ENCODE measurements around the gene GPR3. TPM values are rescaled to one million over a fixed set of nuclear protein-coding genes. Genes with fewer than 3 reads are reported as not detected.

The GPR3 gene
- total and polyA plus RNA-seq, 2 donors from 2014 or later, result 0.38 to 0.77 TPM

- no peak overlapping the region for H3K4me3 ChIP-seq (ENCODE audit: low read length in 3 of 3)
- no peak overlapping the region for H3K9ac ChIP-seq (ENCODE audit: low read length in 3 of 3)
- TF ChIP-seq CTCF (IDR thresholded peaks at IDR 0.05; ENCODE audit: borderline replicate concordance, extremely low read depth, insufficient read depth), result no peak
- intact Hi-C loops (cut with DNase I), result no loop called here
- no peaks in the 10 kb centered on the region for H3K36me3 ChIP-seq (ENCODE audit: control insufficient read depth in 2 of 3, insufficient read depth in 3 of 3, low read length in 3 of 3)
- DNase-seq (no peak), FAIRE-seq (no peak)
- H3K27me3 ChIP-seq (ENCODE audit: control insufficient read depth, insufficient read depth, low read length), result no peaks in the 10 kb centered on the region
- no peak overlapping the region for H3K27ac ChIP-seq (ENCODE audit: low read depth in 2 of 2, low read length in 2 of 2)
- H3K4me1 ChIP-seq (ENCODE audit: control insufficient read depth in 2 of 3, insufficient read depth in 2 of 3, low read depth in 1 of 3, low read length in 3 of 3), result peaks cover 0 to 9% (median 5%) of the 10 kb centered on the region in 3 donors
- no peaks in the 10 kb centered on the region for H3K9me3 ChIP-seq (ENCODE audit: control insufficient read depth in 2 of 3, insufficient read depth in 1 of 3, low read length in 3 of 3)
Measured at GRCh38 chr1:27397110-27397509, 4.7 kb downstream of the GPR3 start.

GRCh38 chr1:27397749-27398148 lies 5.3 kb downstream of the GPR3 start:
- no peak overlapping the region for H3K27ac ChIP-seq (ENCODE audit: low read depth in 2 of 2, low read length in 2 of 2)
- intact Hi-C loops (cut with DNase I), result no loop called here

GRCh38 chr1:27398405-27399149 lies 6.2 kb downstream of the GPR3 start:
- no peaks in the 10 kb centered on the region for H3K27me3 ChIP-seq (ENCODE audit: control insufficient read depth, insufficient read depth, low read length)
- TF ChIP-seq CTCF (IDR thresholded peaks at IDR 0.05; ENCODE audit: borderline replicate concordance, extremely low read depth, insufficient read depth), result no peak
- no peaks in the 10 kb centered on the region for H3K36me3 ChIP-seq (ENCODE audit: control insufficient read depth in 2 of 3, insufficient read depth in 3 of 3, low read length in 3 of 3)
- H3K9ac ChIP-seq (ENCODE audit: low read length in 3 of 3), result no peak overlapping the region
- FAIRE-seq (no peak), DNase-seq (no peak)
- H3K4me1 ChIP-seq (ENCODE audit: control insufficient read depth in 2 of 3, insufficient read depth in 2 of 3, low read depth in 1 of 3, low read length in 3 of 3), result peaks cover 6 to 14% (median 9%) of the 10 kb centered on the region in 3 donors
- H3K27ac ChIP-seq (ENCODE audit: low read depth in 2 of 2, low read length in 2 of 2), result no peak overlapping the region
- intact Hi-C loops (cut with DNase I), result no loop called here
- H3K9me3 ChIP-seq (ENCODE audit: control insufficient read depth in 2 of 3, insufficient read depth in 1 of 3, low read length in 3 of 3), result no peaks in the 10 kb centered on the region
- no peak overlapping the region for H3K4me3 ChIP-seq (ENCODE audit: low read length in 3 of 3)

More at GRCh38 chr1:27397749-27398148, 5.3 kb downstream of the GPR3 start:
- Histone ChIP-seq H3K27me3 (ENCODE audit: control insufficient read depth, insufficient read depth, low read length) (no peaks in the 10 kb centered on the region), H3K9me3 (ENCODE audit: control insufficient read depth in 2 of 3, insufficient read depth in 1 of 3, low read length in 3 of 3) (no peaks in the 10 kb centered on the region), H3K4me1 (ENCODE audit: control insufficient read depth in 2 of 3, insufficient read depth in 2 of 3, low read depth in 1 of 3, low read length in 3 of 3) (peaks cover 4 to 14% (median 6%) of the 10 kb centered on the region in 3 donors), H3K36me3 (ENCODE audit: control insufficient read depth in 2 of 3, insufficient read depth in 3 of 3, low read length in 3 of 3) (no peaks in the 10 kb centered on the region), H3K4me3 (ENCODE audit: low read length in 3 of 3) (no peak overlapping the region), H3K9ac (ENCODE audit: low read length in 3 of 3) (no peak overlapping the region)
- DNase-seq, result no peak
- no peak for FAIRE-seq
- no peak for TF ChIP-seq CTCF (IDR thresholded peaks at IDR 0.05; ENCODE audit: borderline replicate concordance, extremely low read depth, insufficient read depth)
